ENCODE results near the gene SLC35B2.

The SLC35B2 gene, protein sequence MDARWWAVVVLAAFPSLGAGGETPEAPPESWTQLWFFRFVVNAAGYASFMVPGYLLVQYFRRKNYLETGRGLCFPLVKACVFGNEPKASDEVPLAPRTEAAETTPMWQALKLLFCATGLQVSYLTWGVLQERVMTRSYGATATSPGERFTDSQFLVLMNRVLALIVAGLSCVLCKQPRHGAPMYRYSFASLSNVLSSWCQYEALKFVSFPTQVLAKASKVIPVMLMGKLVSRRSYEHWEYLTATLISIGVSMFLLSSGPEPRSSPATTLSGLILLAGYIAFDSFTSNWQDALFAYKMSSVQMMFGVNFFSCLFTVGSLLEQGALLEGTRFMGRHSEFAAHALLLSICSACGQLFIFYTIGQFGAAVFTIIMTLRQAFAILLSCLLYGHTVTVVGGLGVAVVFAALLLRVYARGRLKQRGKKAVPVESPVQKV

DNA sequence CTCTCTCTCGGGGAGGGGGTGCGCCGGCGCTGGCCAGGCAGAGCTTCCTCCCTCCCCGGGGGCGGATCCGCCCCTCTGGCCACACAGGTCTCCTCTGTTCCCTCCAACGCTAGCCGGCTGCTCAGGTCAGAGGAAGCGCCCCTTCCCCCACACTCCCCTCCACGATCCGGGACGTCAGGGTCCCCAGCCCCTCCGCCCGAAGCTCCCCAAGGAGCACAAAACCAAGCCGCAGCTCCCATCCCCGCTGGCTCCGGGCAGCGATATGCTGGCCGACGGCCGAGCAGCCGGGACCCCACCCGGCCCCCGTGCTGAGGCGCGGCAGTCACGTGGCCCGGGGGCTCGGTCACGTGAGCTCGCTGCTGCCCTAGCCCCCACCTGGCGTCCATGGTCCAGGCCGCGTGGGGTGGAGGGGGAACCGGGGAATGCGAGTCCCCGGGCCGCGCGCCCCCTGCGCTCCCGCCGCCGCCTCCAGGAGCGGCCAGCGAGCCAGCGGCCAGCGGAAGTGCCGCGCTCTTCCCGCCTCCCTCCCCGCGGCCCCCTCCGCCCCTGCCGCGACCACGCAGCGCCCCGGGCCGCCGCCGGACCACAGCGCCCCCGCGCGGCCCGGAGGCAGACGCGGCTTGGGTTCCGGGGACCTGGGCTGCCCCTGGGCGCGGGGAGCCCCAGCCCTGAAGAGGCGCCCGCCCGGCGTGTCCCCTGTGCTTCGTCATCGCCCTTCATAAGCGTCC is at the start of gene SLC35B2:
TSS of gene SLC35B2 (minus strand) at position 504 of the 728 bp plus-strand sequence. CDS start at position 386, 118 bp downstream.
- DNase-seq (ENCODE audit: low read depth): no peak

DNA sequence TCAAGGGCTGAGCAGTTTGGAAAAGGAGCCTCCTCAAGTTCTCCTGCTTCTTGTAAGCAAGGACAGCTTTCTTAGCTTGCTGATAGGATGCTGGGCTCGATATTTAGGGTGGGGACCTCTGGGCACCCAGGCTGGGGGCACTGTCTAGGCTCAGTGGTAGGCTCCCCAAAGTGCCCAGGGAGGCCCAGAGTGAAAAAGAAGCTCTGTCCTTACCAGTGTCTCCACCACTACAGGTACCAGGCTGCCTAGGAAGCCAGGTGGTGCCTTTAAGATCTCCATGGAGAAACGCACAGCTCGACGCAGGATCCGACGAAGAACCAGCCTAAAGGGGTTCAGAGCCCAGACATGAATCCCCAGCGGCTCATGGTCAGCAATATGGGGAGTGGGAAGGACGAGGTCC is 49.4 kb upstream of the SLC35B2 start:
- DNase-seq (ENCODE audit: low read depth): no peak

DNA sequence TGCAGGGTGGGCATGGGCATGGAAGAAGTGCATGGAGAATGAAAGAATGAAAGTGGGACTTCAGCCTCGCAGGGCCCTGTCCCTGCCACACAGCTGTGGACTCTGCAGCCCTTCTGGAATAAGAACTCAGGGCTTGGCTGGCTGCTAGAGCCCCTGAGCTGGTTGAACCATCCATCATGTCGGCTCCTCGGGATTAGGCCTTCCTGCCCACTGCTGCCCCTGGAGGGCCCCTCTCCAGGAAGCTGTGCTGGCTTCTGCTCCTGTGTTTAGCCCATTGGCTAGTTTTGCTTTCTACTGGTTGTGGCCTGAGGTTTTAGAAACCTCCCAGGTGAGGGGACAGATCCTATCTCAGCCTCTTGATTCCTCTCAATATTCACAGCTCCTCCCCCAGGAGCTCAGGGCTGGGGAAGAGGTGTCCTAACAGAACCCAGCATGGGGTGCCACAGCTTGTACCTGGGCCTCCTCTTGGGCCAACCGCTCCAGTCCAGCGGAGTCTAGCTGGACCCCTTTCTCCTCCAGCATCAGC is 47.9 kb upstream of the SLC35B2 start:
- no peak for DNase-seq (ENCODE audit: low read depth)

DNA sequence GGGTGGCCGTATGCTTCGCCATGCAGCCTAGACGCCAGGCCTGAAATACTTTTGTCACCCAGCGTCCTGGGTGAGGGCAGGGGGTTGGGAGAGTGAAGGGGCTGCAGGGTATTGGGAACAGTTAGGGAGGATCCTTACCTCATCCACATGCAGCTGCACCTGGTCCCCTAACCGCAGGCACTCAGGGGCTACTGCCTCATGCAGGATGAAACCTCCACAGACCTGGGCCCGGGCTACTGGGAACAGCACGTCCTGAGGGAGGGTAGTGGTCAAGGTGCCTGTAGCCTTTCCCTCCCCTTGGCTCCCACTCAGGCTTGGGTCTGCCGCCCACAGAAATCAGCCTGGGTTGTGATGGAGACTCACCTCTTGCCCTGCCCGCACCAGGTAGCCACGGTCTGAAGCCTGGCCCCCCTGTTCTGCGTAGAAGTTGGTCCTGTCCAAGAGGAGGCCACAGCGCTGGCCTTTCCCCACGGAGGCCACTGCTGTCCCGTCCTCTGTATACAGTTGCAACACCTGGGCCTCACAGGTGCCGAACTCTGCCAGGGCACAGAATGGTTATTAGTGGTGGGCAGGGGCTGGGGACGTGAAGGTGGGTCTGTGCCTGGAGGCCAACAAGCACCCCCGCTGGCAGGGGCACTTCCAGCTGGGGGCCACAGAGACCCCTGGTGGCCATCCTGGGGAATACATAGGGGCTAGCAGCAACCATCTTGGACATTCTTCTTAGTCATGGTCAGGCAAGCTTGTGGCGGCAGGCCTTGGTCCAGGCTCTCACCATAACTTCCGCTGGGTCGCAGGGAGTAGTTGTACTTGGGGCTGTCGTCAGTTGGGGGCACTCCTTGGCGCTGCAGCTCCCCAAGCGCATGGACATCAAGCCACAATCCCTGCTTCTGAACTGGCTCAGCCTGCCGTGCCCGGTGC is 47.2 kb upstream of the SLC35B2 start:
- DNase-seq (ENCODE audit: low read depth): peak; percentile 16

DNA sequence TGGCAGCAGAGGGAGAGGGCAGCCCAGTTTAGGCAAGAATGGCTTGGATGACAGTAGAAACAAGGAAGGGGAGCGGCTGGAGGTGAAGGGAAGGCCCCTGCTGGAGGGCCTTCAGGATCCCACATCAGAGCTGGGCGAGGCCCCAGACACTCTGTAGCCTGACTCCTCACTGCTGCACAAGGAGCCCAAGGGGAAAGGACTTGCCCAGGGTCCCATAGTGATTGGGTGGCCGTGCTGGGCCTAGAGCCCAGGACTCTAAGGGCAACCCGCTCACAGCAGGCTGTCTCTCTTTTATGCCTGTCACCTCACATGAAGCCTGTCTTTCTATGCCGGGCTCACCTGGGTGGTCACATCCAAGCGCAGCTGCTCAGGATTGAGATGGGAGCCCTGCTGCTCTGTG is 46.5 kb upstream of the SLC35B2 start:
- no peak for DNase-seq (ENCODE audit: low read depth)

DNA sequence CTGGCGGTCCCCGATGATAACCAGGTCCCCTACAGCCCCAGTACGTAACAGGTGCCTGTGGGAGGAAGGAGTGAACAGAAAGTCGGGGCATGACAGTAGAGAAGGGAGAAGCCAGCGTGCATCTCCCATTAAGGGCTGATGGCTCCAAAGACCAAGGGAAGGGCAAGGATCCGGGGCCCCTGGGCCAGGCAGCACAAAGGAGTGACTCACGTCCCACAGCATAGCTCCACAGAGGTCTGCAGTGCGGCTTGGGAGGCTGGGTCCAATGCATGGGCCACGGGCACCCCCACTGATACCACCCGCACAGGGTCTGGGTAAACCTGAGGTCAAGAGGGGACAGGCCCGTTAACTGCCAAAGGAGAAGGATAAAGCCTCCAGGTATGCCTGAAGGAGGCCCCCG is 45.5 kb upstream of the SLC35B2 start:
- DNase-seq (ENCODE audit: low read depth): no peak

DNA sequence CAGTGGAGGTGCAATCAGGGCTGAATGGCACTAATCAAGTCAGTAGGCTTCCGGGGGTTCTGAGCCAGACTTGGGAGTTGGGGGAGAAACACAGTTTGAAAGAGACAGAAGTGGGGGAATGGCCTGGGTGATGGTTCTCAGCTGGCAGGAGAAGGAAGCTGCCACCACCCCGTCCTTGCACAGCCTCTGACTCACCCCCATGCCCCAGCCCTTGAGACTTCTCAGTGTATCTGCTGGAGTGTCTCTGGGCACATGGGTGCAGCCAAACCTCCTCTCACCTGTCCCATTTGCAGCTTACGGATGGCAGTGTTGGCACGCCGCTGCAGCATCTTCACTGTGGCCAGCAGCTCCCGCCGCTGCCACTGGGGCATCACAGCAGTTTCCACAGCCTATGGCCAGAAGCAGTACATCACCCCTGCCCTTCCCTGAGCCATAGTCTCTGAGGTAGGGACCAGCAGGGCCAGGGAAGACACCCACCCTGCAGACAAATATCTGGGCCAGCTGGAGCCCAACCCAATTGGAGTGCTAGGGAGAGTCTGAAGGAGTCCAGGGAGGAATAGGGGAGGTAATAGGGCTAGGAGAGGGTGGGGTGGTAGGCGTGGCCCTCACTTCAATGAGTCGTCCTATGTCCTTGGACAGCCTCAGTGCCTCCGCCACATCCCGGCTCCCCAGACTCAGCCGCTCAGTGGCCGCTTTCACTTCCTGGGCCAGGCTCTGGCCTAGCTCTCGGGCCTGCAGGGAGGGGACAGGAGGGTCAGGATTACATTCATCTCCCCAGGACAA is 44.6 kb upstream of the SLC35B2 start:
- DNase-seq (ENCODE audit: low read depth): no peak

DNA sequence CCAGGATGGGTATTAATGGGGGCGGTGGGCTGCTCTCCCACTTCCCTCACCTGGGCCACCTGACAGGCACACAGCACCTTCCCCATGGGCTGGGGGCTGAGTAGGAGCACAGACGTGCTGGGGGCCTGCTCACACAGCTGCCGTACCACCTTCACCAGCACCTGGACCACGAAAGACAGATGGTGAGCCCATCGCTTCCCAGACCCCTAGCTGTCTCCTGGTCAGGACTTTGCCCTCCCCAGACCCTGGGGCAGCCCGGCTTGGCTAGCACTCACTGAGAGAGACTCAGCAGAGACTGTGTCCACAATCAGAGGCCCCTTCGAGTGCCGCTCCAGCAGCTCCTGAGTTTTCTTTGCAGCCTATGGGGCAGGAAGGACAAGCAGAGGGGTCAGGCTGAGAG is 43.8 kb upstream of the SLC35B2 start:
- no peak for DNase-seq (ENCODE audit: low read depth)

DNA sequence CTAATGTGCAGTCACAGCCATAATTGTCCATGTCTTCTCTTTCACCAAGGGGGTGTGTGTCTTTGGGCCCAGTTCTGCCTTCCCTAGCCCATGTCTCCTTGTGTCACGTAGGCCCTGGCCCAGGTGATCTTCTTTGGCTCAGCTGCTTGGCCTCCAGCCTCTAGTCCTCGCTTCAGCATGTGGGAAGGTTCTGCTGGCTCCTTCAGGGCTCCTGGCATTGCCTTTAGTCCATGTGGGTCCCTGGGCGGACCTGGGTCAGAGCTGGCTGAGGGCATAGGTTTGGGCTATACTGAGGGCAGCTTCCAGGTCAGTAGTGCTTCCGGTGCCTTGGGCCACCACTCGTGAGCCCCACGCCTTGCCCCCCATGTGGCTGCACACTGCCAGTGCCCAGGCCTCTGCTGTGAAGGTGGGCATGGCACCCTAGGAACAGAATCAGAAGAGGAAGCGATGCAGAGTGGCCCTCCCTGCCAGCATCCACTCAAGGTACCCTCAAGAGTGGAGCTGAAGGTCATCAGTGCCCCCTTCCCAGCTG is 43.0 kb upstream of the SLC35B2 start:
- DNase-seq (ENCODE audit: low read depth): no peak

DNA sequence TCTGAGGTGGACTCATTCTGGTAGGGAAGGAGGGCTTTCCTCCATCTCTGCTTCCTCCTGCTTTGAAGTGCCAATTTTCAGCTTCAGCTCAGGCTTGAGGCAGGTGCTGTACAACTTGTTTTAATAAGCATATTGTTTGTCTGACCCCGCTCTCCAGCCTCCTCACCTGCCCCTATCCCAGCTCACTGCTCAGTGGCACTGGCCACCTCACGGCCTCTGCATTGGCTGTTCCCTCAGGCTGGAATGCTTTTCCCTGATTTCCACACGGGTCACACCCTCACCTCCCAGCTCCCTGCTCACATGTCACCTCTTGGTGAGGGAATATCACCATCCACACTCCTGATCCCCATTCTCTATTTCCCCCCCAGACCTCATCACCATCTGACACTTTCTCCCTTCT is 41.5 kb upstream of the SLC35B2 start:
- no peak for DNase-seq (ENCODE audit: low read depth)

DNA sequence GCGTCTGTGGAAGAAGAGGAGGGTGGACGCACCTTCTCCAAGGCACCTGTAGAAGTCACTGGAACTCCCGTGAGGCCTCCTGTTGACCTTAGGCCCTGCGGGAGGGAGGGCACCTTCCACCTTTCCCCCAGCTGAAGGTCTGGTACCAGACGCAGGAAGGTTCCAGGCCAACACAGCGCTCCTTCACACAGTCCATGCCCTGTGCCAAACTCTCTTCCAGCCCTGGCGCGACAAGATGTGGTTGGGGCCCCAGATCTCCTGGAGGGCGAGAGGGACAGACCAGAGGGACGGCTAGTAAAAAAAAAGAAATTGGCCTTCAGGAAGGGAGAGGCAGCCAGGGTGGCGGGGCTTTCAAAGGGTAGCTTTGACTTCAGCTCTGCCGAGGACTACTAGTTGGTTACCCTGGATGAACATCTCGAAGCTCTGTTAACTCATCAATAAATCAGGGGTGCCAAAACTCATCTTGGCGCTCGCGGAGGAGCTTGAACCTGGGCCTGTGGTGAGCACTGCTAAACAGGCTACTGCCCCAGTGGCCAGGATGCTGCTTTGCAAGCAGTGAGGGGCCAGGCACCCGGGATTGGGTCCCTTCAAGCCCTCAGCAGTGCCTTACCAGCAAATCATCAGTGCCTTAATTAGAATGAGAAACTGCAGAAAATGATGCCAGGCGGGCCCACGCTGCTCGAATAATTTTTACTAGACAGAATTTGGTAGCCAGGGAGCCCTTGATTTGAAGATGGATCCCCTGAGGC is 40.9 kb upstream of the SLC35B2 start:
- DNase-seq (ENCODE audit: low read depth): no peak

DNA sequence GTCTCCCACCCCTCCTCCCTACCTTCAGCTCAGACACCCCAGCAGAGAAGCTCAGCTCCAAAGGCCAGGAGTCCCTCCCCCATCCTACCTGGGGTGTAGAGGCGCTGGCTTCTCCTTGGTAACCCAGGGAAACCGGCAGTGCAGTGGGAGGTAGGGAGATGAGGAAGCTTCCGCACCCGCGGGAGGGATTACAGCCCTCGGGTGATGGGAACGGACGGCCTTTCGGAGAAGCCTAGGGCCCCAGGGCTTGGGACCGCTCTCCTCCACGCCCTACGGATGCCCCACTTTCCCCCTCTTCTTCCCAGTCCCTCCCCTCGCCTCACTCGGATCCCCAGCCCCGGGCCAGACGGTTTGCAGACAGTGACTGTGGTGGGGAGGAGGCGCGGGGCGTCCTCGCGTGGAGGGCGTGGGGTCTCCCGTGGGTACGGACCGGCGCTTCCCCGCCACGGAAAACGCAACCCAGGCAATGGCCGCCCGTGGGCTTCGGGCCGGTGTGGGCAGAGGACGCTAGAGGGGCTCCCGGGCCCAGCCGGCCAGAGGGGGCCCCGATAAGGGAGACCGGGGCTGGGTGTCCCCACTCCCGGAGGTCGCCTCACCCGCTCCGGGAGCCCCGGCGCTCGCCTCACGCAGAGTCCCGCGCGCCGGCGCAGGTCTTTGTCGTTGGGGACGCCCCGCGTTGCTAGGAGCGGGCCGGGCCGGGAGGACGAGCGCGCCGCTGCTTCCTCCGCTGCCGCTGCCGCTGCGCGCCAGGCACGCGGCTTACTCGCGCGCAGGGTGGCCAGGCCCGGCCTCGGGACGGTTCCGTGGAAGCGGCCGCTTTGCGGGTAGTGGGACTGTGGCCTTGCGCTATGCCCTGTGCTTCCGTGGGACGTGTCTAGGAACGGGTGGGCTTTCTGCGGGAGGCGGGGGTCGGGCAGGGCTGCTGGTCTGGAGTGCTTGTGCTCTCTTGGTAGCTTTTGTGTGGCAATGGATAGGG is 40.0 kb upstream of the SLC35B2 start:
- DNase-seq (ENCODE audit: low read depth): peak; percentile 5

DNA sequence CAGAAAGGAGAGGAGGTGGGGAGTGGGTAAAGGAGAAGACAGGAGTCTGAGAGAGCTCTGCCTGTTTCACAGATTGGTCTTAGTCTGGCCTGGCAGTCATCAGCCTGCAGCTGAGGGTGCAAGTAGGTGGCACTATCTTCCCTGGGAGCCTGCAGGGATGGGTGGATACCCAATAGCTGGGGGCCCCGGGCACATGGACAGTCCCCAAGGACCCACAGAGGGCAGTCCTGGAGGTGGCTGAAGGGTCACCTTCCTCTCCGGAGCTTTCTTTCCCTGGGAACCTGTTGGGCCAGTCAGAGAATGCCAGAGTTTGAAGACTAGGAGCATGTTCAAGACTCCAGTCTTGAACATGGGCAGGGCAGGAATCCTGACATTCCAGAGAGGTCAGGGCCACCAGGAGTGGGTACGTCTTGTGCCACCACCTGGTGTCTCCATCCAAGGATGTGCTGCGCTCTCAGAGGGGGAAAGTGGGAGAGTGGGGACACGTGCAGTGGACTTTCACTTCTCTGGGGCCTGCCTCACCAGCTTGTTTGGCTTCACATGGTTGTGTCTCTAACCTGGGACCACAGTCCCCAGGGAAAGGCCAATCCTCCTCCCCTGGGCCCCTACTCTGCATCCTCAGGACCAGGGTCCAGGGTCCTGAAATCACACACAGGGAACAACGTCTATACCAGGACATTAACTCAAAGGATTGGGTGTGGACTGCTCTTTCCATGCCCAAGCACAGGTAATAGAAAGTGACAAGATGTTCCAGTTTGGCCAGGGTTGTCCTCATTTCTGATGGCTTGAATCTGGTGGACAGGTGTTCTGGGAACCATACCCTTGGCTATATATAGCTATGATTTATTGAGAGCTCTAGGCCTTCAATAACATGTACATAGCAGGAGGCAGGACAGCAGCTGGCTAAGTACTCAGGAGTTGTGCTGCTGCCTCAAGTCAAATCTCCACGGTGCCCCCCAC is 37.8 kb upstream of the SLC35B2 start:
- DNase-seq (ENCODE audit: low read depth): no peak

DNA sequence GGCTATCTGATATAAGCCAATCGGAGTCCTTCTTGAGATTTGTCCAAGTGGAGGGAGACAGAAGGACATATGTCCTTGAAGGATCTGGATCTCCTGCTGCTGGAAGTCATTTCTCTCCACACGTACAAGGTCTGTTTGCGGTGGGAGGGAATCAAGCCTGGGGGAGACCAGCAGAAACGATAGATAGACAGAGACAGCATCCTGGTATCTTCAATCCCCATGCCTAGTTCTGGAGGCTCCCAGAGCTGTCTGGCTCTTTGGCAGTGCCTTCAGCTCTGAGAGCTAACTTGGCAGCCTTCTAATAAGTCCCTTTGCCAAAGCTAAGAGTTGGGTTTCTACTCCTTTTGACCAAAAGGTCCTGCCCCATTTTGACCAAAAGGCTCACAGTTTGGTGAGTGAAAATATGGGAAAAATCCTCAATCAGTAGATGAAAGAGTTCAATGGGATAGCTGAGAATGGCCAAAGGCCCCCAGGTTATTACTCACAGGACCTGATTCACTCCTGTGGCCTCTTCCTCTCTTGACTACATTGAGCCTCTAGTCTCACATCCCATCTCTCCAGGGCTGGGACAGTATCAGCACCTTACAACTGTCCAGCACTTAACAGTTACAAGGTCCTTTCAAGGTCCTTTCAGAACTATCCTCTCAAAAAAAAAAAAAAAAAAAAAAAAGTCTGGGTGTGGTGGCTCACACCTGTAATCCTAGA is 35.5 kb upstream of the SLC35B2 start:
- no peak for DNase-seq (ENCODE audit: low read depth)

DNA sequence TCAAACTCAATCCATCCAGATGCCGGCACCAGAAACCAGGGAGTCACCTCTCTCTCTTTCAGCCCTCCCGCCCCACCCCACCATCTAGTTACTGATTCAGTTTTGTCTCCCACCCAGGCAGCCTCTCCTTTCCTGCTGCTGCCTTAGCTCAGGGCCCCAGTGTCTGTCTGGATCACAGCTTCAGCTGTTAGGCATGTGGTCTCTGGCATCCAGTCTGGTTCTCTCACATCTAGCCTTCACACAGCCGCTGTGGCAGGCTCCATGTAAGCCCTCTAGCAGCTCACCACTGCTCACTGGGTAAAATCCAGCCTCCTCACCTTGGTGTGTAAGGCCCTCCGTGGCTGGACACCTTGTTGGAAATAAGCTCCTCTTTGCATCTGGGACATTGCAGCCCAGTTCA is 34.5 kb upstream of the SLC35B2 start:
- no peak for DNase-seq (ENCODE audit: low read depth)

DNA sequence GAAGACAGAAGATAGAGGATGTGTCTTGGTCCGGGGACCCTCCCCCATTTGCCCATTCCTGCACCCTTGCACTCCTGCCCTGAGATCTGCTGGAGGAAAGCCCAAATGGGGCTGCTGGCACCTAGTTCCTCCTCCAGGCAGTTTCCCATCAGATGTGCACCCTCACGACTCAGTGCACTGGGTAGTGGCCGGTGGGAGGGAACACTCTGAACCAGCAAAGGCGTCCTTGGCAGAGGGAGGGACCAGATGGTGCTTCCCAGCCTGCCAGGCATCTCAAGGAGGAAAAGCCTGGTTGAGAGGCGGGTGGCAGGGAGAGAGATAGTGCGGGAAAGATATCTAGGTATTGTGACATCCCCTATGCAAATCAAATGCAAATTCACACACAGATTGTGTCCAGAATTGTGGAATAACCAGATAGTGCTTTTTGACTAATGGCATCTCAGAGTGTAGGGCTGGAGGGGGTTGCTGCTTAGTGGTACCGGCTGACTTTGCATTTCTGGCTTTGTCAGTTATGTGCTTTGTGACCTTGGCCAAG is 32.5 kb upstream of the SLC35B2 start:
- DNase-seq (ENCODE audit: low read depth): no peak

DNA sequence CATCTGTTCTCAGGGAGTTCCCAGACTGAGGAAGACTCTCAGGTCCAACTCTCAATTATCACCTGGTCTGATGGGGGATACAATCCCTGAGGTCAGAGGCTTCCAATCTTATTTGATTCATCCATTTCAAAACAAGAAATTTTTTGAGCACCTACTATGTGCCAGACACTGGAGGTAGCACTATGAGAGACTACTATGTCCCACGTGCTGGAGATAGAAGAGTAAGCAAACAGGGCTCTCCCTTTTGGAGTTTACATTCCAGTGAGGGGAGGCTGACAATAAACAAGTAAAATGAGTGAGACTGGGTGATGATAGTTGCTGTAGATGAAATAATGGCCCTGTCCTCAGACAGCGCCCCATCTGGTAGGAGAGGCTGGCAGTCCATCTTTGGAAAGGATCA is 29.4 kb upstream of the SLC35B2 start:
- no peak for DNase-seq (ENCODE audit: low read depth)
